A549 (cell line): Measurements from ENCODE around the gene RAMP1. TPM values are rescaled to one million over a fixed set of nuclear protein-coding genes. Genes with fewer than 3 reads are reported as not detected.
A peak's percentile ranks its signal among the peaks of the same experiment; 100 is the strongest.

Source experiments
- ATAC-seq, 2 experiments: fragments of 200-7000 bp in 1 of 2; fragments of >200 bp in 1 of 2; cut with Nextera tagmentation in 1 of 2; cut with Tn5 transposase in 1 of 2; 3 replicates each; pipeline versions ENCODE4 v1.8.0 to v1.9.1; 2018 to 2020; ENCODE audit warnings: mild to moderate bottlenecking in 1 of 2, moderate library complexity in 1 of 2
- CTCF ChIA-PET: fragments of 300-600 bp; sonication (Branson Sonifier 250); formaldehyde crosslinking; extraction: SDS; loops from one replicate; lab custom pipeline; 2021; ENCODE audit warnings: antibody characterized with exemption, inconsistent platforms; lab: Yijun Ruan, JAX
- POLR2A ChIA-PET: fragments of 350-600 bp; formaldehyde crosslinking; extraction: SDS; loops from one replicate; lab custom pipeline; 2021; ENCODE audit warnings: antibody characterized with exemption, inconsistent platforms; lab: Yijun Ruan, JAX
- DNase-seq, 2 experiments: peaks; one replicate each; pipeline versions ENCODE4 v3.0.0 to v3.0.0-alpha.2; 2011 to 2016; ENCODE audit warnings: low read depth in 1 of 2, low spot score in 1 of 2
- FAIRE-seq: peaks from 2 replicates; lab custom pipeline; 2011; peaks lifted over from hg19 to GRCh38; lab: Jason Lieb, UNC
- H3K27ac ChIP-seq, 2 experiments: fragments of >200 bp; sonication (Bioruptor Twin); formaldehyde crosslinking; 3 replicates each; pipeline ENCODE4 v1.5.1; 2016 to 2017
- H3K4me1 ChIP-seq: fragments of >200 bp; sonication (Bioruptor Twin); formaldehyde crosslinking; 3 replicates; pipeline ENCODE4 v1.6.1; 2016
- H3K4me2 ChIP-seq: fragments of >200 bp; sonication (Bioruptor Twin); formaldehyde crosslinking; 3 replicates; pipeline ENCODE4 v1.6.1; 2016
- H3K4me3 ChIP-seq: fragments of >200 bp; sonication (Bioruptor Twin); formaldehyde crosslinking; 3 replicates; pipeline ENCODE4 v1.5.1; 2016
- H3K9me3 ChIP-seq: fragments of >200 bp; sonication (Bioruptor Twin); formaldehyde crosslinking; 3 replicates; pipeline ENCODE4 v1.6.1; 2016
- CHD4 ChIP-seq: fragments of 200-600 bp; sonication (generic); IDR thresholded peaks from 2 replicates; pipeline ENCODE4 v1.6.1; 2016; ENCODE audit warnings: antibody characterized with exemption, mild to moderate bottlenecking, borderline replicate concordance
- ESRRA ChIP-seq: fragments of 150-350 bp; IDR thresholded peaks from 2 replicates; pipeline ENCODE4 v1.6.1; 2014; ENCODE audit warnings: mild to moderate bottlenecking, low read length, borderline replicate concordance
- FOSL2 ChIP-seq, 2 experiments: fragments of 450-650 bp in 1 of 2; fragments of >200 bp in 1 of 2; sonication (Bioruptor Twin) in 1 of 2; formaldehyde crosslinking; IDR thresholded peaks; 2 replicates each; pipeline versions ENCODE4 v1.5.0 to v1.6.1; 2016 to 2020; ENCODE audit warnings: mild to moderate bottlenecking in 1 of 2, moderate library complexity in 1 of 2
- GATA3 ChIP-seq: IDR thresholded peaks from 2 replicates; pipeline ENCODE4 v1.6.1; 2012; ENCODE audit warnings: borderline replicate concordance
- HOXB13 ChIP-seq: fragments of 250-450 bp; sonication (Bioruptor Pico); IDR thresholded peaks from 2 replicates; pipeline ENCODE4 v1.5.0; 2020; ENCODE audit warnings: low read depth, mild to moderate bottlenecking, moderate library complexity
- HOXB5 ChIP-seq: fragments of 250-450 bp; sonication (Bioruptor Pico); IDR thresholded peaks from 2 replicates; pipeline ENCODE4 v1.5.0; 2020; ENCODE audit warnings: mild to moderate bottlenecking, moderate library complexity
- JUN ChIP-seq, 2 experiments: fragments of >200 bp; sonication (Bioruptor Twin); formaldehyde crosslinking; IDR thresholded peaks; 2 replicates in 1 of 2; 3 replicates in 1 of 2; pipeline ENCODE4 v1.6.1; 2016 to 2017
- MAFK ChIP-seq: fragments of 450-650 bp; IDR thresholded peaks from 2 replicates; pipeline ENCODE4 v1.6.1; 2014; ENCODE audit not compliant: partially characterized antibody
- MAZ ChIP-seq: fragments of 150-350 bp; IDR thresholded peaks from 2 replicates; pipeline ENCODE4 v1.6.1; 2014; ENCODE audit warnings: antibody characterized with exemption, low read depth, low read length, borderline replicate concordance
- MYC ChIP-seq: IDR thresholded peaks from 2 replicates; pipeline ENCODE4 v1.6.1; 2012; ENCODE audit warnings: mild to moderate bottlenecking, inconsistent platforms, low read length, improper control_type of control experiment, borderline replicate concordance
- NFE2L2 ChIP-seq: fragments of 150-350 bp; conservative IDR thresholded peaks from 2 replicates; pipeline ENCODE4 v1.6.1; 2014; ENCODE audit warnings: low read length
- PHF8 ChIP-seq: fragments of 200-600 bp; sonication (generic); IDR thresholded peaks from 2 replicates; pipeline ENCODE4 v1.6.1; 2016; ENCODE audit warnings: low read depth, mild to moderate bottlenecking, antibody characterized with exemption, moderate library complexity, borderline replicate concordance
- SREBF2 ChIP-seq: fragments of 450-650 bp; IDR thresholded peaks from 2 replicates; pipeline ENCODE4 v1.6.1; 2014; ENCODE audit warnings: mild to moderate bottlenecking, moderate library complexity
- ZC3H11A ChIP-seq: fragments of 450-650 bp; IDR thresholded peaks from 2 replicates; pipeline ENCODE4 v1.6.1; 2014; ENCODE audit warnings: antibody characterized with exemption, mild to moderate bottlenecking
- ZNF302 ChIP-seq: fragments of 250-450 bp; sonication (Bioruptor Pico); IDR thresholded peaks from 2 replicates; pipeline ENCODE4 v1.9.0; 2021; ENCODE audit warnings: inconsistent platforms, mild to moderate bottlenecking, moderate library complexity
- ZSCAN20 ChIP-seq: fragments of 250-450 bp; sonication (Bioruptor Pico); IDR thresholded peaks from 2 replicates; pipeline ENCODE4 v1.8.0; 2022; ENCODE audit warnings: mild to moderate bottlenecking, moderate library complexity
- WGBS: methylation state at CpG from one replicate; pipeline ENCODE4 v1.1.6; 2017; ENCODE audit errors: missing lambda C conversion rate; 5-methylcytosine and 5-hydroxymethylcytosine counted together
- polyA plus RNA-seq, 4 experiments: library from polyadenylated mRNA; depleted of rRNA in 3 of 4; stranded (reverse); fragments of >200 nt; fragmentation: RNase III in 1 of 4; extraction: RNeasy Plus Mini Kit Qiagen cat#74134 plus additional on column Dnase treatment in 1 of 4; gene quantifications; 2 replicates in 3 of 4; 3 replicates in 1 of 4; pipeline ENCODE4 v1.2.3, GENCODE V29; 2011 to 2017
- TF ChIP-seq, protein P1 (sequence below): fragments of >200 bp; sonication (Bioruptor Twin); formaldehyde crosslinking; IDR thresholded peaks from 3 replicates; pipeline ENCODE4 v1.5.1; 2016
- TF ChIP-seq, protein P2 (sequence below): fragments of 150-350 bp; IDR thresholded peaks from 2 replicates; pipeline ENCODE4 v1.6.1; 2014; ENCODE audit warnings: low read depth, mild to moderate bottlenecking, low read length
- TF ChIP-seq, protein P3 (sequence below): IDR thresholded peaks from 2 replicates; pipeline ENCODE4 v1.6.1; 2012
- TF ChIP-seq, protein P4 (sequence below): fragments of >200 bp; sonication (Bioruptor Twin); formaldehyde crosslinking; IDR thresholded peaks from 3 replicates; pipeline ENCODE4 v1.6.1; 2016

Gene RAMP1
- polyA plus RNA-seq, 2 of the 4 experiments (the other 2 are of a cell fraction) = not detected

DNA sequence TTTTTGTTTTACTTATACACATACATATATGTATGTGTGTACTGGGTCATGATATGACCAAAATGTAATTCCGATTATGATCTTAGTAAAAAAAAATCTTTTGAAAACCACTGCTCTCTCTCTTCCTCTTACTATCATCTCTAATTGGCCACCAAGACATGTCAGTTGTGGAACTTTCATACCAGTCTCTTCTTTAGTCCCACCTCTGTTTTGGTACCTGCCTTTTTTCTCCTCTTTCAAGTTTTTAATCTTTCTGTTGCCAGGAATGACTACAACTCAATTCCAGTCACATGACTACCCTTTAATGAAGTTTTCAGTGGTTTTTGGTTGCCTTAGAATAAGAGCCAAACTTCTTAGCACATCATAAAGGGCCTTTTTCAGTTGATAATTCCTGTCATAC lies 43.8 kb upstream of the RAMP1 start (continued):
- TF ChIP-seq, protein P1, sequence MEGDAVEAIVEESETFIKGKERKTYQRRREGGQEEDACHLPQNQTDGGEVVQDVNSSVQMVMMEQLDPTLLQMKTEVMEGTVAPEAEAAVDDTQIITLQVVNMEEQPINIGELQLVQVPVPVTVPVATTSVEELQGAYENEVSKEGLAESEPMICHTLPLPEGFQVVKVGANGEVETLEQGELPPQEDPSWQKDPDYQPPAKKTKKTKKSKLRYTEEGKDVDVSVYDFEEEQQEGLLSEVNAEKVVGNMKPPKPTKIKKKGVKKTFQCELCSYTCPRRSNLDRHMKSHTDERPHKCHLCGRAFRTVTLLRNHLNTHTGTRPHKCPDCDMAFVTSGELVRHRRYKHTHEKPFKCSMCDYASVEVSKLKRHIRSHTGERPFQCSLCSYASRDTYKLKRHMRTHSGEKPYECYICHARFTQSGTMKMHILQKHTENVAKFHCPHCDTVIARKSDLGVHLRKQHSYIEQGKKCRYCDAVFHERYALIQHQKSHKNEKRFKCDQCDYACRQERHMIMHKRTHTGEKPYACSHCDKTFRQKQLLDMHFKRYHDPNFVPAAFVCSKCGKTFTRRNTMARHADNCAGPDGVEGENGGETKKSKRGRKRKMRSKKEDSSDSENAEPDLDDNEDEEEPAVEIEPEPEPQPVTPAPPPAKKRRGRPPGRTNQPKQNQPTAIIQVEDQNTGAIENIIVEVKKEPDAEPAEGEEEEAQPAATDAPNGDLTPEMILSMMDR = no peak
- TF ChIP-seq, protein P2, sequence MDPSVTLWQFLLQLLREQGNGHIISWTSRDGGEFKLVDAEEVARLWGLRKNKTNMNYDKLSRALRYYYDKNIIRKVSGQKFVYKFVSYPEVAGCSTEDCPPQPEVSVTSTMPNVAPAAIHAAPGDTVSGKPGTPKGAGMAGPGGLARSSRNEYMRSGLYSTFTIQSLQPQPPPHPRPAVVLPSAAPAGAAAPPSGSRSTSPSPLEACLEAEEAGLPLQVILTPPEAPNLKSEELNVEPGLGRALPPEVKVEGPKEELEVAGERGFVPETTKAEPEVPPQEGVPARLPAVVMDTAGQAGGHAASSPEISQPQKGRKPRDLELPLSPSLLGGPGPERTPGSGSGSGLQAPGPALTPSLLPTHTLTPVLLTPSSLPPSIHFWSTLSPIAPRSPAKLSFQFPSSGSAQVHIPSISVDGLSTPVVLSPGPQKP = no peak

DNA sequence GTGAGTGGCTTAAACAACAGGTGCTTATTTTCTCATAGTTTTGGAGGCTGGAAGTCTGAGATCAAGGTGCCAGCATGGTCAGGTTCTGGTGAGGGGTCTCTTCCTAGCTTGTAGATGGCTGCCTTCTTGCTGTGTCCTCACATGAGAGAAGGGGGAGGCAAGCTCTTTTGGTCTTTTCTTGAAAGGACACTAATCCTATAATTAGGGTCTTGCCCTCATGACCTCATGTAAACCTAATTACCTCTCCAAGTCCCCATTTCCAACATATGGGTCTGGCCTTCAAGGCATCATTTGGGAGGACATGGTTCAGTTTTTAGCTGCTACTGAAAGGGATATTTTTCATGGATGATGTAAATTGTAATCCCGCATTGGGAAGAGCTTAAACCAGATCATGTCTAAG lies 42.9 kb upstream of the RAMP1 start:
- ChIA-PET CTCF (interaction anchor here (1.2 kb wide), 1 partner anchor 42 kb away, joined by 3 read pairs; no protein-coding TSS in a partner anchor), POLR2A (no interaction called here)
- no peak overlapping the region for H3K27ac ChIP-seq
- FAIRE-seq = no peak
- H3K4me3 ChIP-seq = no peak overlapping the region
- no peak overlapping the region for H3K4me2 ChIP-seq
- no peaks in the 10 kb centered on the region for H3K4me1 ChIP-seq
- no peak for ATAC-seq
- 78% methylated on average over 1 of the region's 1 CpG for WGBS
- no peak for DNase-seq
- no peak for TF ChIP-seq MYC
- no peak for TF ChIP-seq PHF8
- no peak for TF ChIP-seq HOXB13 (CRISPR knock-in tag)
- TF ChIP-seq SREBF2 = no peak
- TF ChIP-seq NFE2L2 = no peak
- no peak for TF ChIP-seq MAZ
- TF ChIP-seq ZNF302 = no peak
- no peak for TF ChIP-seq ZC3H11A
- no peak for TF ChIP-seq GATA3
- no peak for TF ChIP-seq CHD4
- no peak for TF ChIP-seq HOXB5
- no peaks in the 10 kb centered on the region for H3K9me3 ChIP-seq

DNA sequence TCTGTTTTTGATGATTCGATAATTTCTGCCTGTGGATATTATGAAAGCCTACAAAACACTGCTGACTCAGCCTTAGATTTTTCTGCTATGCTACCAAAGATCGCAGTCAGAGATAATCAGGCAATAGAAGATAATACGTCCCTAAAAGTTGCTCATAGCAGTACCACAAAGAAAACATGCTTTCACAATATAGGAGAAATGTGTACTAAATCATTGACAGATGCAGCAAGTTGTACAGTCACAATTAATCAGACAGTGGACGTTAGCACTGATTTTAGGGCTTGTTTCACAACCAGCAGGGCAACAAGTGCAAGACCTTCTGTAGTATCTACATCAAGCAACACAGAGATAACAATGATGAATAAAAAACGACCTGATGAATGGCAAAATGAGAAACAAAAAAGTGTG lies 41.4 kb upstream of the RAMP1 start:
- no peaks in the 10 kb centered on the region for H3K9me3 ChIP-seq
- ChIA-PET CTCF (interaction anchor here (1.5 kb wide), 1 partner anchor 13 kb away, joined by 3 read pairs; no protein-coding TSS in a partner anchor), POLR2A (no interaction called here)
- no peak overlapping the region for H3K27ac ChIP-seq
- TF ChIP-seq ZSCAN20 (CRISPR knock-in tag) (no peak), MAFK (peak; percentile 87), FOSL2 (IDR thresholded peaks at IDR 0.05) (no peak), FOSL2 (CRISPR knock-in tag; IDR thresholded peaks at IDR 0.05) (no peak), ESRRA (no peak), JUN (IDR thresholded peaks at IDR 0.05) (no peak)
- TF ChIP-seq, protein P2 = no peak
- TF ChIP-seq, protein P3, sequence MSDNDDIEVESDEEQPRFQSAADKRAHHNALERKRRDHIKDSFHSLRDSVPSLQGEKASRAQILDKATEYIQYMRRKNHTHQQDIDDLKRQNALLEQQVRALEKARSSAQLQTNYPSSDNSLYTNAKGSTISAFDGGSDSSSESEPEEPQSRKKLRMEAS = no peak
- TF ChIP-seq, protein P4, sequence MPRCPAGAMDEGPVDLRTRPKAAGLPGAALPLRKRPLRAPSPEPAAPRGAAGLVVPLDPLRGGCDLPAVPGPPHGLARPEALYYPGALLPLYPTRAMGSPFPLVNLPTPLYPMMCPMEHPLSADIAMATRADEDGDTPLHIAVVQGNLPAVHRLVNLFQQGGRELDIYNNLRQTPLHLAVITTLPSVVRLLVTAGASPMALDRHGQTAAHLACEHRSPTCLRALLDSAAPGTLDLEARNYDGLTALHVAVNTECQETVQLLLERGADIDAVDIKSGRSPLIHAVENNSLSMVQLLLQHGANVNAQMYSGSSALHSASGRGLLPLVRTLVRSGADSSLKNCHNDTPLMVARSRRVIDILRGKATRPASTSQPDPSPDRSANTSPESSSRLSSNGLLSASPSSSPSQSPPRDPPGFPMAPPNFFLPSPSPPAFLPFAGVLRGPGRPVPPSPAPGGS = no peak
- H3K4me1 ChIP-seq = no peaks in the 10 kb centered on the region
- FAIRE-seq = no peak
- H3K4me2 ChIP-seq = no peak overlapping the region
- no peak overlapping the region for H3K4me3 ChIP-seq
- WGBS = 48% methylated on average over 5 of the region's 5 CpGs
- no peak for ATAC-seq
- no peak for DNase-seq
